ENCODE results near the gene TMEM208. TPM values are rescaled to one million over a fixed set of nuclear protein-coding genes. Genes with fewer than 3 reads are reported as not detected.

TMEM208 gene
- total and polyA plus RNA-seq, 2 of the 13 experiments (the other 11 are each of a cell fraction or from before 2014, with no cell fraction given) = 58.8 to 72.9 TPM

- TF ChIP-seq MAX (IDR thresholded peaks at IDR 0.05) (peak; percentile 90), ZNF230 (CRISPR knock-in tag; IDR thresholded peaks at IDR 0.05) (no peak; the same call in 1 of the 2 replicates), STAT6 (CRISPR knock-in tag; IDR thresholded peaks at IDR 0.05; ENCODE audit: borderline replicate concordance) (no peak), ZNF597 (CRISPR knock-in tag; IDR thresholded peaks at IDR 0.05) (no peak), BHLHE40 (IDR thresholded peaks at IDR 0.05; ENCODE audit: low read length) (peak; percentile 53; the same call in 1 of the 2 replicates), NONO (IDR thresholded peaks at IDR 0.05) (no peak), NONO (CRISPR knock-in tag; conservative IDR thresholded peaks at IDR 0.05) (peak; percentile 86), ISX (CRISPR knock-in tag; conservative IDR thresholded peaks at IDR 0.05) (peak; percentile 81; the same call in 1 of the 2 replicates), ZNF773 (CRISPR knock-in tag; IDR thresholded peaks at IDR 0.05; ENCODE audit: borderline replicate concordance) (0 out of 2 replicates have a peak, but pooled peaks have one; percentile 28), MEIS1 (CRISPR knock-in tag; IDR thresholded peaks at IDR 0.05; ENCODE audit: borderline replicate concordance) (no peak; the same call in 1 of the 2 replicates), SALL2 (CRISPR knock-in tag; IDR thresholded peaks at IDR 0.05) (peak; percentile 92), ZNF513 (CRISPR knock-in tag; conservative IDR thresholded peaks at IDR 0.05) (0 out of 2 replicates have a peak, but pooled peaks have one; percentile 72), THAP7 (CRISPR knock-in tag; IDR thresholded peaks at IDR 0.05) (no peak), ZNF382 (CRISPR knock-in tag; IDR thresholded peaks at IDR 0.05; ENCODE audit: borderline replicate concordance) (no peak), TOPORS (CRISPR knock-in tag; IDR thresholded peaks at IDR 0.05) (no peak), ATF1 (CRISPR knock-in tag; IDR thresholded peaks at IDR 0.05) (no peak), ZNF441 (CRISPR knock-in tag; IDR thresholded peaks at IDR 0.05; ENCODE audit: borderline replicate concordance) (peak; percentile 72; the same call in 1 of the 2 replicates), ZNF580 (CRISPR knock-in tag; IDR thresholded peaks at IDR 0.05; ENCODE audit: borderline replicate concordance, low read depth) (peak; percentile 99), ZNF362 (CRISPR knock-in tag; IDR thresholded peaks at IDR 0.05; ENCODE audit: borderline replicate concordance) (peak; percentile 17; the same call in 1 of the 2 replicates), SRSF4 (IDR thresholded peaks at IDR 0.05; ENCODE audit: low read depth, low read length, poor library complexity, severe bottlenecking) (no peak), ZNF670 (CRISPR knock-in tag; IDR thresholded peaks at IDR 0.05; ENCODE audit: borderline replicate concordance) (peak; percentile 90; the same call in 1 of the 2 replicates), NFKBIZ (CRISPR knock-in tag; IDR thresholded peaks at IDR 0.05) (peak; percentile 75; the same call in 1 of the 2 replicates)
Observed at GRCh38 chr16:67184995-67185650, 41.8 kb upstream of the TMEM208 start (continued).

All from HepG2 (cell line).